BJ (cell line): ENCODE measurements around the gene ITSN1. TPM values are rescaled to one million over a fixed set of nuclear protein-coding genes. Genes with fewer than 3 reads are reported as not detected.

Source experiments
- CTCF ChIA-PET: fragments of 350-600 bp; formaldehyde crosslinking; extraction: SDS; loops from one replicate; lab custom pipeline; 2021; ENCODE audit warnings: antibody characterized with exemption, inconsistent platforms; lab: Yijun Ruan, JAX
- POLR2A ChIA-PET: fragments of 300-600 bp; sonication (Branson Sonifier 250); formaldehyde crosslinking; extraction: SDS; loops from one replicate; lab custom pipeline; 2021; ENCODE audit warnings: antibody characterized with exemption; lab: Charles Lee
- DNase-seq: peaks from one replicate; pipeline ENCODE4 v3.0.0-alpha.2; 2011; ENCODE audit warnings: low read depth
- H3K27me3 ChIP-seq: 2 replicates; pipeline ENCODE4 v1.6.0; 2011; ENCODE audit warnings: low read length; ENCODE audit not compliant: control insufficient read depth, insufficient read depth
- H3K36me3 ChIP-seq: 2 replicates; pipeline ENCODE4 v1.5.1; 2011; ENCODE audit warnings: low read length; ENCODE audit not compliant: control insufficient read depth, insufficient read depth
- H3K4me3 ChIP-seq: 2 replicates; pipeline ENCODE4 v1.5.1; 2011; ENCODE audit warnings: low read depth, mild to moderate bottlenecking, control low read depth, low read length
- CTCF ChIP-seq: IDR thresholded peaks from 2 replicates; pipeline ENCODE4 v1.5.1; 2011; ENCODE audit warnings: low read depth, mild to moderate bottlenecking, control low read depth, inconsistent platforms, low read length, moderate library complexity; ENCODE audit not compliant: insufficient read depth
- polyA plus RNA-seq: library from polyadenylated mRNA; depleted of rRNA; stranded (reverse); fragments of >200 nt; gene quantifications from 2 replicates; pipeline ENCODE4 v1.2.3, GENCODE V29; 2011

ITSN1 gene
- polyA plus RNA-seq, 1 experiment, result 68.4 TPM

- POLR2A ChIA-PET, result no interaction called here
- Histone ChIP-seq H3K4me3 (no peak overlapping the region), H3K27me3 (no peaks in the 10 kb centered on the region), H3K36me3 (peaks cover 10% of the 10 kb centered on the region)
- no peak for TF ChIP-seq CTCF
- DNase-seq, result no peak
- CTCF ChIA-PET, result interaction anchor here (0.6 to 1.0 kb wide), 2 partner anchors 13 to 65 kb away, joined by 3 read pairs; no protein-coding TSS in a partner anchor
Measured at GRCh38 chr21:33767236-33767635, 124.9 kb downstream of the ITSN1 start.

- CTCF ChIA-PET, result no interaction called here
- POLR2A ChIA-PET, result no interaction called here
- no peak for DNase-seq
- TF ChIP-seq CTCF, result no peak
- H3K4me3 ChIP-seq, result no peak overlapping the region
- no peaks in the 10 kb centered on the region for H3K27me3 ChIP-seq
- H3K36me3 ChIP-seq, result peaks cover 10% of the 10 kb centered on the region
Measured at GRCh38 chr21:33767960-33768359, 125.7 kb downstream of the ITSN1 start.

GRCh38 chr21:33769057-33769456 lies 126.8 kb downstream of the ITSN1 start:
- POLR2A ChIA-PET, result no interaction called here
- Histone ChIP-seq H3K4me3 (no peak overlapping the region), H3K27me3 (no peaks in the 10 kb centered on the region), H3K36me3 (peaks cover 9% of the 10 kb centered on the region)
- CTCF ChIA-PET, result no interaction called here
- DNase-seq, result no peak
- no peak for TF ChIP-seq CTCF

GRCh38 chr21:33770542-33770941 lies 128.2 kb downstream of the ITSN1 start:
- DNase-seq, result no peak
- peaks cover 8% of the 10 kb centered on the region for H3K36me3 ChIP-seq
- no peak for TF ChIP-seq CTCF

GRCh38 chr21:33771976-33772375 lies 129.7 kb downstream of the ITSN1 start:
- no peak for TF ChIP-seq CTCF
- ChIA-PET CTCF (no interaction called here), POLR2A (no interaction called here)
- H3K4me3 ChIP-seq, result no peak overlapping the region
- peaks cover 7% of the 10 kb centered on the region for H3K36me3 ChIP-seq
- no peak for DNase-seq
- H3K27me3 ChIP-seq, result no peaks in the 10 kb centered on the region

More at GRCh38 chr21:33770542-33770941, 128.2 kb downstream of the ITSN1 start:
- POLR2A ChIA-PET, result no interaction called here
- CTCF ChIA-PET, result no interaction called here
- no peak overlapping the region for H3K4me3 ChIP-seq
- no peaks in the 10 kb centered on the region for H3K27me3 ChIP-seq
